HCT116 (cell line): ENCODE data around the gene CNTNAP5.

Source experiments
- ATF3 ChIP-seq: IDR thresholded peaks from 2 replicates; pipeline ENCODE4 v1.6.1; 2012
- CTCF ChIP-seq, 3 experiments: fragments of 200-600 bp in 1 of 3; sonication (generic) in 1 of 3; IDR thresholded peaks in 2 of 3; conservative IDR thresholded peaks in 1 of 3; 2 replicates each; pipeline ENCODE4 v1.5.1; 2012 to 2017; ENCODE audit warnings: low read depth in 2 of 3, low read length in 2 of 3, antibody characterized with exemption in 1 of 3, borderline replicate concordance in 1 of 3, control low read depth in 1 of 3, mild to moderate bottlenecking in 1 of 3, mixed read lengths in 1 of 3, mixed run types in 1 of 3, moderate library complexity in 1 of 3; ENCODE audit not compliant: insufficient read depth in 1 of 3
- EGR1 ChIP-seq: IDR thresholded peaks from 2 replicates; pipeline ENCODE4 v1.6.1; 2012; ENCODE audit warnings: low read depth
- EZH2 ChIP-seq: fragments of 200-600 bp; sonication (generic); IDR thresholded peaks from 2 replicates; pipeline ENCODE4 v1.6.1; 2017; ENCODE audit warnings: antibody characterized with exemption, mixed run types
- JUND ChIP-seq: IDR thresholded peaks from 2 replicates; pipeline ENCODE4 v1.6.1; 2012
- MAX ChIP-seq: IDR thresholded peaks from 2 replicates; pipeline ENCODE4 v1.6.1; 2012
- POLR2A ChIP-seq: IDR thresholded peaks from 2 replicates; pipeline ENCODE4 v1.7.0; 2011; ENCODE audit warnings: borderline replicate concordance; ENCODE audit not compliant: insufficient read depth, insufficient read length; ENCODE audit errors: extremely low read depth
- POLR2AphosphoS5 ChIP-seq: IDR thresholded peaks from 2 replicates; pipeline ENCODE4 v1.6.1; 2011; ENCODE audit warnings: mild to moderate bottlenecking, low read depth, low read length, moderate library complexity
- RAD21 ChIP-seq: IDR thresholded peaks from 2 replicates; pipeline ENCODE4 v1.6.1; 2012; ENCODE audit warnings: low read depth, mild to moderate bottlenecking
- REST ChIP-seq: IDR thresholded peaks from 2 replicates; pipeline ENCODE4 v1.6.1; 2012; ENCODE audit warnings: low read depth
- SIN3A ChIP-seq: IDR thresholded peaks from 2 replicates; pipeline ENCODE4 v1.6.1; 2012; ENCODE audit warnings: low read depth
- SP1 ChIP-seq: IDR thresholded peaks from 2 replicates; pipeline ENCODE4 v1.6.1; 2012; ENCODE audit warnings: low read depth
- TCF7L2 ChIP-seq: IDR thresholded peaks from 2 replicates; pipeline ENCODE4 v1.7.0; 2011; ENCODE audit warnings: borderline replicate concordance, inconsistent platforms; ENCODE audit not compliant: insufficient read depth, insufficient read length; ENCODE audit errors: extremely low read depth

- no peak for TF ChIP-seq POLR2A
- no peak for TF ChIP-seq SP1
- TF ChIP-seq EGR1, result no peak
- TF ChIP-seq CTCF (IDR thresholded peaks at IDR 0.05 in 2 of 3, conservative IDR thresholded peaks at IDR 0.05 in 1 of 3; ENCODE audit: borderline replicate concordance in 1 of 3, insufficient read depth in 1 of 3, low read depth in 2 of 3, low read length in 2 of 3), result no peak
- no peak for TF ChIP-seq MAX
- TF ChIP-seq EZH2, result no peak
- no peak for TF ChIP-seq SIN3A
- no peak for TF ChIP-seq TCF7L2
- TF ChIP-seq RAD21, result no peak
- TF ChIP-seq JUND, result no peak
- TF ChIP-seq REST, result no peak
- no peak for TF ChIP-seq ATF3
- no peak for TF ChIP-seq POLR2AphosphoS5
Observed at GRCh38 chr2:124689348-124689747, 664.3 kb downstream of the CNTNAP5 start.
